Lower leg skin (tissue), 4 donors: Measurements from ENCODE around the gene TAGLN. TPM values are rescaled to one million over a fixed set of nuclear protein-coding genes. Genes with fewer than 3 reads are reported as not detected.

Experiments
- DNase-seq, 2 donors: peaks; one replicate each; pipeline ENCODE4 v3.0.0-alpha.2; 2019; ENCODE audit warnings: low spot score in 2 of 2
- H3K4me3 ChIP-seq: fragments of 200-600 bp; sonication (generic); 2 replicates; pipeline ENCODE4 v1.5.1; 2017; ENCODE audit warnings: mild to moderate bottlenecking, low read depth; ENCODE audit not compliant: poor library complexity, severe bottlenecking
- POLR2A ChIP-seq, 2 donors: fragments of 450-650 bp; IDR thresholded peaks; one replicate each; pipeline ENCODE4 v1.6.1; 2016 to 2017; ENCODE audit warnings: antibody characterized with exemption in 2 of 2, mild to moderate bottlenecking in 1 of 2, moderate library complexity in 1 of 2
- WGBS, 2 donors: methylation state at CpG; one replicate each; pipeline ENCODE4 v1.1.5; 2018; 5-methylcytosine and 5-hydroxymethylcytosine counted together
- intact Hi-C: fragments of 100-400 bp; cut with DNase I; formaldehyde crosslinking; loops from one replicate; pipeline ENCODE4 v1.15.0; 2023; ENCODE audit warnings: low total_unique reads
- total RNA-seq, 4 donors: library from RNA; depleted of rRNA; stranded (reverse); fragments of >200 nt; gene quantifications; one replicate each; pipeline ENCODE4 v1.1.0, GENCODE V29; 2016
- TF ChIP-seq, protein P1 (sequence below), 3 donors: fragments of 450-650 bp; IDR thresholded peaks; one replicate each; pipeline ENCODE4 v1.5.1; 2016; ENCODE audit warnings: antibody characterized with exemption in 3 of 3, mild to moderate bottlenecking in 3 of 3, moderate library complexity in 2 of 3

TAGLN gene
- total RNA-seq, 4 donors from 2014 or later, result 122 to 450 (median 233) TPM

DNA sequence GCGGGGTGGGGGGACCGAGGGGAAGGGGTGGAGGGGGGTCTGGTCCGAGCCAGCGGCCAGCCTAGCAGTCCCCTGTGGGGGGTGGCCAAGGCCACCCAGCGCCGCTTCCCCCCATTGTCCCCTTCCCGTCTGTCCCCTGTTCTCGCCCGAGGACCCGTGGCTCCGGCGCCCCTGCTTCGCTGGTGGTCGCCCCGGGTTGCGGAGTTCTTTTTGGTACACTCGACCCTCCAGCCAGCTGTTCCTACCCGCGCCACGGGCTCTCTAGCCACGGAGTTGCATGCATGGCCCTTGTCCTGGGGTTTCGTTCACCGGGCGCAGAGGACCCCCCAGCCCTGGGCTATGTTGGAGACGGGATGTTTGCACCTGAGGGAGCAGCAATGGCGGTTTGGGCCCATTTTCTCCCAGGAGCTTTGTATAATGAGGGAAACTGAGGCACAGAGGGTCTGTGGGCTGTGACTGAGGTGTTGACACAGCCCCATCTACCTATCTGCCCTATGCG is 33.8 kb downstream of the TAGLN start:
- TF ChIP-seq, protein P1, sequence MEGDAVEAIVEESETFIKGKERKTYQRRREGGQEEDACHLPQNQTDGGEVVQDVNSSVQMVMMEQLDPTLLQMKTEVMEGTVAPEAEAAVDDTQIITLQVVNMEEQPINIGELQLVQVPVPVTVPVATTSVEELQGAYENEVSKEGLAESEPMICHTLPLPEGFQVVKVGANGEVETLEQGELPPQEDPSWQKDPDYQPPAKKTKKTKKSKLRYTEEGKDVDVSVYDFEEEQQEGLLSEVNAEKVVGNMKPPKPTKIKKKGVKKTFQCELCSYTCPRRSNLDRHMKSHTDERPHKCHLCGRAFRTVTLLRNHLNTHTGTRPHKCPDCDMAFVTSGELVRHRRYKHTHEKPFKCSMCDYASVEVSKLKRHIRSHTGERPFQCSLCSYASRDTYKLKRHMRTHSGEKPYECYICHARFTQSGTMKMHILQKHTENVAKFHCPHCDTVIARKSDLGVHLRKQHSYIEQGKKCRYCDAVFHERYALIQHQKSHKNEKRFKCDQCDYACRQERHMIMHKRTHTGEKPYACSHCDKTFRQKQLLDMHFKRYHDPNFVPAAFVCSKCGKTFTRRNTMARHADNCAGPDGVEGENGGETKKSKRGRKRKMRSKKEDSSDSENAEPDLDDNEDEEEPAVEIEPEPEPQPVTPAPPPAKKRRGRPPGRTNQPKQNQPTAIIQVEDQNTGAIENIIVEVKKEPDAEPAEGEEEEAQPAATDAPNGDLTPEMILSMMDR (IDR thresholded peaks at IDR 0.05), result no peak
- TF ChIP-seq POLR2A (IDR thresholded peaks at IDR 0.05), result no peak
- intact Hi-C loops, result no loop called here
- DNase-seq, result peak in 1 of 2 donors; percentile 87
- WGBS, 2 donors, result 2 to 4% methylated on average over 21 to 25 of the region's 27 CpGs
- peak overlapping the region; percentile 79 for H3K4me3 ChIP-seq

DNA sequence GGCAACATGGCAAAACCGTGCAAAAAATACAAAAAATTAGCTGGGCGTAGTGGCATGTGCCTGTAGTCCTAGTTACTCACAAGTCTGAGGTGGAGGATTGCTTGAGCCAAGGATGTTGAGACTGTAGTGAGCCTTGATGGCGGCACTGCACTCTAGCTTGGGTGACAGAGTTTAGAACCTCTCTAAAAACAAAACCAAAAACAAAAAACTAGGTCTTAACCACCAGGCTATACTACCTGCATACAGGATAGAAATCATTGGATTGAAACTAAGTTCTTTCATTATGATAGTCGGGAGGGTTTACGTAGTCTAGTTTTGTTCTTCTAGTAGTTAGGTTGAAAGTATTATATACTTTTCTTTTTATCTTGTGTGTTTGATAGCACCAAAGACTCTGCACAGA is 39.1 kb downstream of the TAGLN start:
- WGBS, 2 donors, result 90 to 97% methylated on average over 5 of the region's 5 CpGs
- DNase-seq, result no peak
- no peak overlapping the region for H3K4me3 ChIP-seq
- intact Hi-C loops, result no loop called here
- TF ChIP-seq, protein P1 (IDR thresholded peaks at IDR 0.05), result no peak
- TF ChIP-seq POLR2A (IDR thresholded peaks at IDR 0.05), result no peak

DNA sequence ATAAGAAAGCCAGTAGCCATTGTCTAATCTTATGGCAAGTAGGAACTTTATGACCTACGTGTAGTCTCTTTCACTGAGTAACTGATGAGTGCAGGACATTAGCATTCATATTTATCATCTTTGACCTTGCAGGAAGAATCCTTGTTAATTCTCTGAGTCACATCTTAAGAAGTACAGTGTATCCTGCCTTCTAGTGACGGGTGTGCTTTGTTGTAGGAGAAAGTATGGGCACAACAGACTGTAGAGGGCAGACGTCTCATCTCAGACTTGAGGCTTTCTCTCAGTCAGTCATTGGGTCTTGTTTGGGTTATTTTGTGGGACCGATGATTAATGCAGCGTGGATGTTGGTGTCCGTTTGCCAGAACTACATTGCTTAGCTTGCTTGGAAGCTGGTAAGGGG is 40.1 kb downstream of the TAGLN start:
- no peak overlapping the region for H3K4me3 ChIP-seq
- TF ChIP-seq, protein P1 (IDR thresholded peaks at IDR 0.05), result no peak
- no peak for TF ChIP-seq POLR2A (IDR thresholded peaks at IDR 0.05)
- WGBS, 2 donors, result 86 to 89% methylated on average over 6 of the region's 6 CpGs
- DNase-seq, result no peak
- intact Hi-C loops, result no loop called here

DNA sequence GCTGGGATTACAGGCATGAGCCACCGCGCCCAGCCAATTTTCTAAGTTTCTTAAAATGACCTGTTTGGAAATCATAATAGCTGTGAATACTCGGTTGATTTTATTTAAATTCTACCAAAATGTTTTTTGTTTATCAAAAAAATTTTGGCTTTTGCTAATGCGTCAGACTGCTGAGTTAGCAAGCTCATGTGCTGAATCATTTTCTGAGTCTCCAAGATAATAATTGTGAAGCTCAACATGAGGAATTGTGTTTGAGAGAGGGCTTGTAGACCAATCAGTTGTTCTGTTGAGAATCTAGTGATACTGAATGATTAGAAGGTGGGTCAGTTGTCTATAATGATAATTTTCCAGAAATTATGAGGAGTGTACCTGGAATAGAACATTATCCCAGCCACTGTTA is 49.2 kb downstream of the TAGLN start:
- no peak overlapping the region for H3K4me3 ChIP-seq
- intact Hi-C loops, result no loop called here
- 96% methylated on average over 4 of the region's 4 CpGs for WGBS, 2 donors
- no peak for TF ChIP-seq POLR2A (IDR thresholded peaks at IDR 0.05)
- TF ChIP-seq, protein P1 (IDR thresholded peaks at IDR 0.05), result no peak
- no peak for DNase-seq

DNA sequence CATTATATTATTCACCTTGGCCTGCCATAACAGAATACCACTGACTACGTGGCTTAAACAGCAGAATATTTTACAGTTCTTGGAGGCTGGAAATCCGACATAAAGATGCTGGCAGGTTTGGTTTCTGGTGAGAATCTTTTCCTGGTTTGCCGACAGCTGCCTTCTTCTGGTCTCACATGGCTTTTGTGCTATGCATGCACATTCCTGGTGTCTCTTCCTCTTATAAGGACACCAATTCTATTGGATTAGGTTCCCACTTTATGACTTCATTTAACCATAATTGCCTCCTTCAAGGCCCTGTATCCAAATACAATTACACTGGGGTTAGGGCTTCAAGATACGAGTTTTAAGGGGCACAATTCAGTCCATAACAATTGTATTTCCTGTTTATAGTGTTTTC is 50.4 kb downstream of the TAGLN start:
- intact Hi-C loops, result no loop called here
- TF ChIP-seq, protein P1 (IDR thresholded peaks at IDR 0.05), result no peak
- TF ChIP-seq POLR2A (IDR thresholded peaks at IDR 0.05), result no peak
- no peak for DNase-seq
- no peak overlapping the region for H3K4me3 ChIP-seq
- 94 to 95% methylated on average over 4 of the region's 4 CpGs for WGBS, 2 donors

DNA sequence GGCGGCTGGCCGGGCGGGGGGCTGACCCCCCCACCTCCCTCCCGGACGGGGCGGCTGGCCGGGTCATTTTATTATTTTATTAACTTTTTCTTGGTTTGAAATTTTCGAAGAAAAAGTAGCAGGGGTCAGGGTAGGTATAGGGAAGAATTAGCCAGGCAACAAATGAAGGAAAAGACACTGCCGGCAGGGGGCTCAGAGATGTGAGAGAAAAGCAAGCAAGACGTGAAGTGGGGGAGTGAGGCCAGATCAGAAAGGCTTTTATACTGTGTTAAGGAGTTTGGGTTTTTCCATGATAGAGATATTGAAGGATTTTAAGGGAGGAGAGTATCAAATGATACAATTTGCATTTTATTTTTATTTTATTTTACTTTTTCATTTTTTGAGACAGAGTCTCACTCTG is 52.3 kb downstream of the TAGLN start:
- H3K4me3 ChIP-seq, result no peak overlapping the region
- intact Hi-C loops, result no loop called here
- TF ChIP-seq, protein P1 (IDR thresholded peaks at IDR 0.05), result no peak
- no peak for TF ChIP-seq POLR2A (IDR thresholded peaks at IDR 0.05)
- DNase-seq, result no peak
- WGBS, 2 donors, result 92 to 96% methylated on average over 9 to 10 of the region's 10 CpGs
